Type B pancreatic cell (in vitro differentiated cells): Measurements from ENCODE around the gene CCDC127. TPM values are rescaled to one million over a fixed set of nuclear protein-coding genes. Genes with fewer than 3 reads are reported as not detected.
"Not testable (repeated sequence)": the region's sequence is repeated elsewhere in the genome, so short reads cannot be mapped to it uniquely, and the experiment has no call there.

Source experiments
- DNase-seq: peaks from one replicate; pipeline ENCODE4 v3.0.0; 2021; ENCODE audit warnings: mixed read lengths; ENCODE audit not compliant: unreplicated experiment; ENCODE audit errors: extremely low spot score
- H3K27ac Mint-ChIP-seq: 2 replicates; pipeline ENCODE4 v1.8.0; 2021; ENCODE audit warnings: mild to moderate bottlenecking, mixed read lengths
- H3K27me3 Mint-ChIP-seq: 2 replicates; pipeline ENCODE4 v1.8.0; 2021; ENCODE audit warnings: mixed read lengths
- H3K36me3 Mint-ChIP-seq: 2 replicates; pipeline ENCODE4 v1.8.0; 2021; ENCODE audit warnings: mixed read lengths
- H3K4me1 Mint-ChIP-seq: one replicate; pipeline ENCODE4 v1.8.0; 2021; ENCODE audit warnings: mixed read lengths; ENCODE audit not compliant: unreplicated experiment
- H3K4me3 Mint-ChIP-seq: 2 replicates; pipeline ENCODE4 v1.8.0; 2021; ENCODE audit warnings: mild to moderate bottlenecking, mixed read lengths
- H3K9me3 Mint-ChIP-seq: 2 replicates; pipeline ENCODE4 v1.8.0; 2021; ENCODE audit warnings: mixed read lengths
- CTCF ChIP-seq: fragments of 200-600 bp; sonication (generic); conservative IDR thresholded peaks from 2 replicates; pipeline ENCODE4 v1.5.0; 2021; ENCODE audit warnings: antibody characterized with exemption, mild to moderate bottlenecking
- total RNA-seq: library from RNA; stranded (reverse); gene quantifications from 2 replicates; pipeline ENCODE4 v1.2.1, GENCODE V29; 2021; ENCODE audit warnings: low replicate concordance

The CCDC127 gene
- total RNA-seq, 1 donor from 2014 or later, result 10.8 TPM

- peaks cover 31% of the 10 kb centered on the region for H3K36me3 Mint-ChIP-seq
- not testable (repeated sequence) for H3K9me3 Mint-ChIP-seq, H3K27me3 Mint-ChIP-seq, DNase-seq, H3K4me1 Mint-ChIP-seq, H3K4me3 Mint-ChIP-seq, H3K27ac Mint-ChIP-seq
These were observed 36.4 kb upstream of the CCDC127 start for GRCh38 chr5:254322-254721.

- no peak for TF ChIP-seq CTCF
- no peak overlapping the region for H3K4me3 Mint-ChIP-seq
- peaks cover 39% of the 10 kb centered on the region for H3K36me3 Mint-ChIP-seq
- H3K27ac Mint-ChIP-seq, result no peak overlapping the region
- no peak for DNase-seq
- no peaks in the 10 kb centered on the region for H3K9me3 Mint-ChIP-seq
- H3K4me1 Mint-ChIP-seq, result no peaks in the 10 kb centered on the region
- H3K27me3 Mint-ChIP-seq, result no peaks in the 10 kb centered on the region
These were observed 34.6 kb upstream of the CCDC127 start for GRCh38 chr5:252546-252945.

GRCh38 chr5:251975-252374 lies 34.0 kb upstream of the CCDC127 start:
- H3K4me1 Mint-ChIP-seq, H3K27me3 Mint-ChIP-seq, H3K27ac Mint-ChIP-seq, H3K9me3 Mint-ChIP-seq, H3K4me3 Mint-ChIP-seq, DNase-seq: not testable (repeated sequence)
- peaks cover 38% of the 10 kb centered on the region for H3K36me3 Mint-ChIP-seq

- not testable (repeated sequence) for H3K4me1 Mint-ChIP-seq, H3K27ac Mint-ChIP-seq, DNase-seq, H3K4me3 Mint-ChIP-seq, H3K27me3 Mint-ChIP-seq, H3K9me3 Mint-ChIP-seq
- H3K36me3 Mint-ChIP-seq, result peaks cover 38% of the 10 kb centered on the region
These were observed 33.6 kb upstream of the CCDC127 start for GRCh38 chr5:251538-251937.

GRCh38 chr5:251016-251415 lies 33.1 kb upstream of the CCDC127 start:
- H3K9me3 Mint-ChIP-seq, H3K27me3 Mint-ChIP-seq, DNase-seq, H3K27ac Mint-ChIP-seq, H3K4me1 Mint-ChIP-seq, H3K4me3 Mint-ChIP-seq: not testable (repeated sequence)
- H3K36me3 Mint-ChIP-seq, result peaks cover 35% of the 10 kb centered on the region

GRCh38 chr5:250396-250795 lies 32.4 kb upstream of the CCDC127 start:
- H3K4me1 Mint-ChIP-seq, DNase-seq, H3K27me3 Mint-ChIP-seq, H3K4me3 Mint-ChIP-seq, H3K27ac Mint-ChIP-seq, H3K9me3 Mint-ChIP-seq: not testable (repeated sequence)
- H3K36me3 Mint-ChIP-seq, result peaks cover 40% of the 10 kb centered on the region

- not testable (repeated sequence) for DNase-seq, H3K27ac Mint-ChIP-seq, H3K4me1 Mint-ChIP-seq, H3K27me3 Mint-ChIP-seq, H3K4me3 Mint-ChIP-seq, H3K9me3 Mint-ChIP-seq
- peaks cover 64% of the 10 kb centered on the region for H3K36me3 Mint-ChIP-seq
These were observed 27.8 kb upstream of the CCDC127 start for GRCh38 chr5:245717-246116.

- DNase-seq, H3K27me3 Mint-ChIP-seq, H3K4me3 Mint-ChIP-seq, H3K4me1 Mint-ChIP-seq, H3K27ac Mint-ChIP-seq, H3K9me3 Mint-ChIP-seq: not testable (repeated sequence)
- peaks cover 59% of the 10 kb centered on the region for H3K36me3 Mint-ChIP-seq
These were observed 25.9 kb upstream of the CCDC127 start for GRCh38 chr5:243683-244367.

GRCh38 chr5:241045-241669 lies 23.2 kb upstream of the CCDC127 start:
- not testable (repeated sequence) for H3K9me3 Mint-ChIP-seq, DNase-seq, H3K27ac Mint-ChIP-seq, H3K4me1 Mint-ChIP-seq, H3K4me3 Mint-ChIP-seq, H3K27me3 Mint-ChIP-seq
- peaks cover 37% of the 10 kb centered on the region for H3K36me3 Mint-ChIP-seq

- H3K36me3 Mint-ChIP-seq, result peaks cover 34% of the 10 kb centered on the region
- not testable (repeated sequence) for DNase-seq
These were observed 22.6 kb upstream of the CCDC127 start for GRCh38 chr5:240550-240949.

GRCh38 chr5:237931-238330 lies 20.0 kb upstream of the CCDC127 start:
- not testable (repeated sequence) for H3K4me1 Mint-ChIP-seq, H3K27me3 Mint-ChIP-seq, H3K9me3 Mint-ChIP-seq, H3K4me3 Mint-ChIP-seq, H3K27ac Mint-ChIP-seq, DNase-seq
- peaks cover 33% of the 10 kb centered on the region for H3K36me3 Mint-ChIP-seq

More at GRCh38 chr5:240550-240949, 22.6 kb upstream of the CCDC127 start:
- H3K4me3 Mint-ChIP-seq, H3K27ac Mint-ChIP-seq, H3K4me1 Mint-ChIP-seq, H3K9me3 Mint-ChIP-seq, H3K27me3 Mint-ChIP-seq: not testable (repeated sequence)

GRCh38 chr5:235527-235926 lies 17.6 kb upstream of the CCDC127 start:
- not testable (repeated sequence) for H3K4me1 Mint-ChIP-seq, H3K9me3 Mint-ChIP-seq, DNase-seq, H3K27ac Mint-ChIP-seq, H3K27me3 Mint-ChIP-seq, H3K4me3 Mint-ChIP-seq
- peaks cover 18% of the 10 kb centered on the region for H3K36me3 Mint-ChIP-seq
